Cardiac septum (tissue), 1 donor: ENCODE measurements around the gene FURIN. TPM values are rescaled to one million over a fixed set of nuclear protein-coding genes. Genes with fewer than 3 reads are reported as not detected.
"Not testable (repeated sequence)": the region's sequence is repeated elsewhere in the genome, so short reads cannot be mapped to it uniquely, and the experiment has no call there.

ENCODE experiments used
- DNase-seq: peaks from one replicate; pipeline ENCODE4 v3.0.0-alpha.2; 2020; ENCODE audit warnings: low spot score
- intact Hi-C: fragments of 100-400 bp; cut with DNase I; formaldehyde crosslinking; loops from one replicate; pipeline ENCODE4 v1.14.0; 2022
- long read RNA-seq: library from polyadenylated mRNA; unstranded; transcript quantifications from one replicate; pipeline ENCODE4 v2.0.0, GENCODE V29; 2021
- total RNA-seq: library from RNA; stranded (reverse); fragmentation: NEBNext Ultra II Directional; extraction: Animal tissue kit (Norgen Biotek cat#: 25700); gene quantifications from one replicate; pipeline ENCODE4 v1.2.1, GENCODE V29; 2021
- donor health status: DM: no; HTN: no; CAD: no.

Gene FURIN
- total RNA-seq, result 43.9 TPM
- long read RNA-seq, full-length matches to known transcripts, result 3 of 45 reads
- long read RNA-seq, partial matches to known transcripts, result 40 of 45 reads
- long read RNA-seq, other reads (novel, unspliced or antisense), result 2 of 45 reads

- DNase-seq, result no peak
- intact Hi-C loops, result no loop called here
These were observed at the start of gene FURIN for GRCh38 chr15:90868261-90868689. TSS of gene FURIN (plus strand) at chr15:90868588. CDS start at chr15:90875741, 7,153 bp downstream.

- intact Hi-C loops, result no loop called here
- no peak for DNase-seq
These were observed 49.0 kb upstream of the FURIN start for GRCh38 chr15:90819390-90819789.

DNA sequence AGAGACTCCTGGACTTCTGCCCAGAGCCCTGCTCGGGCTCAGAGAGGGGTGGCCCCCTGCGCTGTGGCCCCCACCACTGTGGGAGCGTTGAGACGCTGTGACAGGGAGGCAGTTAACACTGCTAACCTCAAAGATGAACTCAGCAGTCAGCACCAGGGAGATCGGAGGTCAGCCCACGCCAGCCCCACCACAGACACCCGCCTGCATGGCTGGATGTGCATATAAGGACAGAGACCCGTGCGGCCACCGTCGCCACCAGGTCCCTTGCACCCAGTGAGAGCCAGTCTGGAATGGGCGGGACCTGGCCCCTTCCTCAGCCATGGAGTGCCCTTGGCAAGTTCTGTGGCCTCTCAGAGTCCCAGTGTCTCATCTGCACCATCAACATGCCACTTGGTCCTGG, 48.5 kb upstream of the FURIN start:
- no peak for DNase-seq
- intact Hi-C loops, result no loop called here

- intact Hi-C loops, result no loop called here
- DNase-seq, result no peak
These were observed 47.9 kb upstream of the FURIN start for GRCh38 chr15:90820481-90820880.

- intact Hi-C loops, result no loop called here
- DNase-seq, result no peak
These were observed 46.0 kb upstream of the FURIN start for GRCh38 chr15:90822204-90822955.

- DNase-seq, result no peak
- intact Hi-C loops, result no loop called here
These were observed 44.9 kb upstream of the FURIN start for GRCh38 chr15:90823455-90823974.

DNA sequence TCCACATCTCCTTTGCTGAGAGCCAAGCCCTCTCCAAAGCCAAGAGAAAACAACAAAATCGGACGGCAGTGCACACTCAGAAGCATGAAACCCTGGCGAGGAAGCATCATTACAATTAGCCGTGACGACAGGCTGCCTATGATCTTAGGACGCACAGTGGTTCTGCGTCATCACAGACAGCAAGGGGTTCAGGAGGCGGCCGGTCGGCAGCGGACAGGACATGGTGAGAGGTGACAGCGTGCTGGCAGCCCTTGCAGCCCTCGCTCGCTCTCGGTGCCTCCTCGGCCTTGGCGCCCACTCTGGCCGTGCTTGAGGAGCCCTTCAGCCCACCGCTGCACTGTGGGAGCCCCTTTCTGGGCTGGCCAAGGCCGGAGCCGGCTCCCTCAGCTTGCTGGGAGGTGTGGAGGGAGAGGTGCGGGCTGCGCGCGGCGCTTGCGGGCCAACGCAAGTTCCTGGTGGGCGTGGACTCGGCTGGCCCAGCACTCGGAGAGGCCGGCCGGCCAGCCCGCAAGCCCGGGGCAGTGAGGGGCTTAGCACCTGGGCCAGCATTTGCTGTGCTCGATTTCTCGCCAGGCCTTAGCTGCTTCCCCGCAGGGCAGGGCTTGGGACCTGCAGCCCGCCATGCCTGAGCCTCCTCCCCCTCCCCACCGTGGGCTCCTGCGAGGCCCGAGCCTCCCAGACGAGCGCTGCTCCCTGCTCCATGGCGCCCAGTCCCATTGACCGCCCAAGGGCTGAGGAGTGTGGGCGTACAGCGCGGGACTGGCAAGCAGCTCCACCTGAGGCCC, 43.1 kb upstream of the FURIN start:
- intact Hi-C loops, result not testable (repeated sequence)

DNA sequence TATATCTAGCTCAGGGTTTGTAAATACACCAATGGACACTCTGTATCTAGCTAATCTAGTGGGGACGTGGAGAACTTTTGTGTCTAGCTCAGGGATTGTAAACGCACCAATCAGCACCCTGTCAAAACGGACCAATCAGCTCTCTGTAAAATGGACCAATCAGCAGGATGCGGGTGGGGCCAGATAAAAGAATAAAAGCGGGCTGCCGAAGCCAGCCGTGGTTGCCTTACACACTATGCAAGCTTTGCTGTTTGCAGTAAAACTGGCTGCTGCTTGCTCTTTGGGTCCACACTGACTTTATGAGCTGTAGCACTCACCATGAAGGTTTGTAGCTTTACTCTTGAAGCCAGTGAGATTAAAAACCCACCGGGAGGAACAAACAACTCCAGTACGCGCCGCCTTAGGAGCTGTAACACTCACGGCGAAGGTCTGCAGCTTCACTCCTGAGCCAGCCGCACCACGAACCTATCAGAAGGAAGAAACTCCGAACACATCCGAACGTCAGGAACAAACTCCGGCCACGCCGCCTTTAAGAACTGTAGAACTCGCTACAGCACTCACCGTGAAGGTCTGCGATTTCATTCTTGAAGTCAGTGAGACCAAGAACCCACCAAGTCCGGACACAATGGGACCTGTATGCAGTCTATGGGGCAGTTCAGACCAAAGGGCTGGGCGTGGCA, 42.0 kb upstream of the FURIN start:
- intact Hi-C loops, DNase-seq: not testable (repeated sequence)

More for the DNA sequence above, 43.1 kb upstream of the FURIN start:
- not testable (repeated sequence) for DNase-seq

DNA sequence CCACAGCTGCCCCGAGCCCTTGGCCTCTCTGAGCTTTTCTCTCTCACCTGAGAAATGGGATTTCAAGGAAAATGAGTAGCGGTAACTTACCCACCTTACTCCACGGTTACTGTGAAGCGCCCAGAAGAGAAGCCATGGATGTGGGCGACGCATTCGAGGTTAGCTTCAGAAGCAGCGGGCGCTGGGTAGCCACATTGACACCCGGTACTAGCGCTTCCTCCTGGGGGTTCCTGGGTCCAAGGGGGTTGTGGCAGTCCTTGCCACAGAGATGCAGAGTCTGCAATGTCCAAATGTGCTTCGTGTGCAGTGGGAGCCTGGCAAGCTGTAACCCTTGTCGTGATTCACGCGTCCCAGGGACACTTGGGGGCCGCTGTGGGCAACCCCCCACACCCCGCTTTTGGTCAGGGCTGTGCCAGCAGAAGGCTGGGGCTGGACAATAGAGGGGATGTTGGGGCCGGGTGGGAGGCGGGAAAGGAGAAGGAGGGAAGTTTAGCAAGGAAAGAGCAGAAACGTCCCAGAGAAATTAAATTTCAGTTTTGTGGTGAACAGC, 41.4 kb upstream of the FURIN start:
- intact Hi-C loops, result no loop called here
- DNase-seq, result no peak

DNA sequence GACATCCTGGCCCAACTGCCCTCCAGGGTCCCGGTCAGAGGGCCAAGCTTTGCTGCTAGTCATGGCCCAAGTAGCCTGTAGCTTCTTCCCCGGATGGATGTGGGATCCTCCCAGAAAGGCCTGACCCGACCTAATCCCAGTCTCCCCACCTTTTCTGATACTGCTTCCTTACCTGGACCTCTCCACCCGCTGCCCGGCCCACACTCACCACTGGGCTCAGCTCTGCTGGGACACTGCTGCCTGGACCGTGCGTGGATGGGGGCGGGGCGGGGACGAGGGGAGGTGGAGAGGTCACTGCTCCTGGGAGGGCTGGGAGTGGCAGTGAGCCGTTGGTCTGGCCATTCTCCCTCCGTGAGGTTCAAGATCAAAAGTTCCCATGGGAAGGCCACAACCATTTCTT, 40.3 kb upstream of the FURIN start:
- no peak for DNase-seq
- intact Hi-C loops, result no loop called here

DNA sequence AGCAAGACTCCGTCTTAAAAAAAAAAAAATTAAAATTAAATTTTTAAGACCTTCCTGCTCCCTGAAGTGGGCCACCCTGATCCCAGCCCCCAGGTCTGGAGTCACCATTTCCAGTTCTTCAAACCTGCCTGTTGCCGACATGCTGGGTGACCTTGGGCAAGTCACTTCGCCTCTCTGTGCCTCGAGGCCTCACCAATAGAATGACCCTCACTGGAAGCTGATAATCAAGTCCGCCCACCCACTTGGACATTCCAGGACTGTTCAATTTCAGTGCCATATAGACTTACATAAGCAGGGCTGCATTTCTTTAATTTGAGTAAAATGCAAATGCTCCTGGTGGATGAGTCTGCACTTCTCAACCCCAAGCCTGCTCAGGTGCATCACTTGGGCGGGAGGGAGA, 39.3 kb upstream of the FURIN start:
- intact Hi-C loops, result no loop called here
- no peak for DNase-seq

DNA sequence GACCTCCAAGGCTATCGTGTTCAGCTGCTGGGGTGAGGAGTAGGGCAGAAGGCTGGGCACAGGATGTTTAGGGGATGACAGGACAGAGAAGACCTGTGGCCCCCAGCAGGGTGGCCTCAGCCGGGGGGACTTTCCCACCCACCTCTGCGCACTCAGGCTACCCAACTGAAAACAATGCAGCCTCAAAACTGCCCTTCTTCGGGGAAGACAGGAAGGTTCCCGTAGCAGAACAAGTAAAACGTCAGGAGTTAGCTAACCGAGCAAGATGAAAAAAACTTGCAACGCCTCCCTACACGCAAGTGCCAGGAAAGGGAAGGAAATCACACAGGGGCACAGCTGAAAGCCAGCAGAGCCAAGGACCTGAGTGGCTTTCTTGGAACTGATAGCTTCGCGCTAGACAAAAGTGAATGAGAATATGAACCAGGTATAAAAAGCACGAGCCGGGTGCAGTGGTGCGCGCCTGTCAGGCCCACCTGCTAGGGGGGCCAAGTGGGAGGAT, 38.4 kb upstream of the FURIN start:
- intact Hi-C loops, result no loop called here
- DNase-seq, result peak; percentile 86

- DNase-seq, result no peak
- intact Hi-C loops, result no loop called here
These were observed 33.8 kb upstream of the FURIN start for GRCh38 chr15:90834626-90835025.

DNA sequence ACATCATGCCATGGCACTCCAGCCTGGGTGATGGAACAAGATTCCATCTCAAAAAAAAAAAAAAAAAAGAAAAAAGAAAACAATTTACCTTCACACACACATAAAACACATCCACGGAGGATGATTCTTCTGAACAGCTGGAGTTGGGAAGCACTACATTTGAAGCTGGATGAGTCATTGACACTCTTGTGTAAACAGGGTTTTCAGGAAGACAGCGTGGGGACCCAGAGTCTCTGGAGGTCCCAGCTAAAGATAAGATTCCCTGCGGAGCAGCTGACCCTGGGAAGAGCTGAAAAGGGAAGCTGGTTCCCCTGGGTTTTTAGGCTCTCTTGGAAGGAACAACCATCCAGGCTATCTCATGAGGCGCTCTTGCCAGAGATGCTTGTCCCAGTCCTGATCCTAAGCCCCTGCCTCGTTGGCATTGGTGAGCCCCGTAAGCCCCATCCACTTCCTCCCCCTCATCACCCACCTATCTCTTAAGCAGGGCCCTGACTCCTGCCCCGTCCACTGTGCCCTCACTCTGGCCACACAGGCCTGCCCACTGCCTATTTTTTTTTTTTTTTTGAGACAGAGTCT, 32.0 kb upstream of the FURIN start:
- intact Hi-C loops, result no loop called here
- no peak for DNase-seq

- intact Hi-C loops, result no loop called here
- DNase-seq, result no peak
These were observed 31.3 kb upstream of the FURIN start for GRCh38 chr15:90837094-90837493.

- no peak for DNase-seq
These were observed 30.2 kb upstream of the FURIN start for GRCh38 chr15:90838139-90838538.

DNA sequence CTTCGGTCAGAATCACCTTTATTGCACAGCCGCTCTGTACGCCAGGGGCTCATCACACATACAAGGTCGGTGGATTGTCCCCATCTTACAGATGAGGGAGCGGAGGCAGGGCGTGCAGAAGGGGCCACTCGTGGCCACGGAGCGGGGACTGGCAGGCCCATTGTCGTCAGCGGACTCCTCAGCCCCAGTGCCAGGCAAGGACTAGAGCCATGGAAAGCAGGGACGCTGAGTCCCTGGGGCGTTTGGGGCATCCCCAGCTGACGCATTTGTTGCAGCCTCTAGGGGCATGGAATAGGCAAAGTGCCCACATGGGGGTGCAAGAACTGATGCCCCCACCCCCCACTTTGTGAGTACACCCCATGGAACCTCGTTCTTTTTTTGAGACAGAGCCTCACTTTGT, 29.8 kb upstream of the FURIN start:
- no peak for DNase-seq

More at GRCh38 chr15:90838139-90838538, 30.2 kb upstream of the FURIN start:
- intact Hi-C loops, result no loop called here

GRCh38 chr15:90839187-90840071, 29.0 kb upstream of the FURIN start:
- intact Hi-C loops, result no loop called here
- peak; percentile 80 for DNase-seq

More for the DNA sequence above, 29.8 kb upstream of the FURIN start:
- intact Hi-C loops, result no loop called here
